ENCODE data around the gene WDFY4.

DNA sequence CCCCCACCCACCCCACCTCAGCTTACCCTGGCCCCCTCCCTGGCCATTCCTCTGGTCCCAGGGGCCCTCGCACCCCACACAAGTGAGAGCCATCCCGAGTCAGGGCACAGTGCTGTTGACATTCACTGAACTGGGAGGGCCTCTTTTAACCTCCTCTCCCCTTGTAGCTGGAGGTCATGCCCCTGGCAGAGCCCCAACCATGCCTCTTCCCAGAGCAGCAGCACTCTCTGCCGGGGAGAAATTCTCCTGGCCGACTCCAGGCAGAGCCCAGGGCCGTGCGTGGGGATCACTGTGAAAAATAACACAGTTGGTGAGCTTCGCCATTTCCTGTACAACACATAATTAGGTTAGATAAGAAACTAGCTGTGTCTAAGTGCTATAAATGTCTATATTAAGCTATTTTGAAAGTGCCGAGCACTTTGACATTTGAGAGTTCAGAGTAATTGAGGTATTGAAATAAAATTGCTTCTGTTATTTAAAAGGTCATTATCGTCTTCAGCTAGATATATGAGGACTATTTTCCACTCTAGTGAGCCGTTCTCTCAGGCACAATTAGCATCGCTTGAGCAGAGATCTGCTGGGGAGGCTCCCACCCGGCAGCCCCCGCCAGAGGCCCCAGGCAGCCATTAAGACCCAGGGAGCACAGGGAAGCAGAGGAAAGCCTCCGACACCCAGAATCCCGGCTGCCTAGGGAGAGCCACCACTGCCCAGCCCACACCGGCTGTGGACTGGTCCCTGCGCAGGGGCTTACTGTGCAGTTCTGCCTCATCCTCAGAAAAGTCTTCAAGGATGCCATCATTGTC is 317.4 kb downstream of the WDFY4 start:
- TF ChIP-seq ZFP3 (CRISPR knock-in tag; IDR thresholded peaks at IDR 0.05) (no peak), OSR1 (CRISPR knock-in tag; IDR thresholded peaks at IDR 0.05) (no peak)
